Endothelial cell of umbilical vein (primary cell): Measurements from ENCODE around the gene PLXNA4.

Experiments
- CTCF ChIP-seq, 2 donors: IDR thresholded peaks; 1 replicate in 1 of 2; 2 replicates in 1 of 2; pipeline ENCODE4 v1.5.1; 2011; ENCODE audit warnings: low read length in 2 of 2, mild to moderate bottlenecking in 2 of 2, moderate library complexity in 2 of 2, control low read depth in 1 of 2, inconsistent platforms in 1 of 2, low read depth in 1 of 2; ENCODE audit not compliant: insufficient read depth in 1 of 2; ENCODE audit errors: extremely low read depth in 1 of 2
- EZH2 ChIP-seq: IDR thresholded peaks from 2 replicates; pipeline ENCODE4 v1.6.1; 2012; ENCODE audit warnings: borderline replicate concordance, low read depth, mild to moderate bottlenecking, moderate library complexity, low read length, inconsistent platforms; ENCODE audit not compliant: severe bottlenecking
- FOS ChIP-seq: IDR thresholded peaks from 2 replicates; pipeline ENCODE4 v1.6.1; 2011; ENCODE audit warnings: mild to moderate bottlenecking, low read length, moderate library complexity, borderline replicate concordance; ENCODE audit not compliant: insufficient read depth

GRCh38 chr7:132578826-132579225, 2.6 kb upstream of the PLXNA4 start:
- TF ChIP-seq CTCF (IDR thresholded peaks at IDR 0.05; ENCODE audit: extremely low read depth in 1 of 2, insufficient read depth in 1 of 2, low read depth in 1 of 2, low read length in 2 of 2): no peak
- TF ChIP-seq EZH2: no peak
- no peak for TF ChIP-seq FOS
